ENCODE results near the gene ABCC10.
"Not testable (repeated sequence)": the region's sequence is repeated elsewhere in the genome, so short reads cannot be mapped to it uniquely, and the experiment has no call there.

The ABCC10 gene

DNA sequence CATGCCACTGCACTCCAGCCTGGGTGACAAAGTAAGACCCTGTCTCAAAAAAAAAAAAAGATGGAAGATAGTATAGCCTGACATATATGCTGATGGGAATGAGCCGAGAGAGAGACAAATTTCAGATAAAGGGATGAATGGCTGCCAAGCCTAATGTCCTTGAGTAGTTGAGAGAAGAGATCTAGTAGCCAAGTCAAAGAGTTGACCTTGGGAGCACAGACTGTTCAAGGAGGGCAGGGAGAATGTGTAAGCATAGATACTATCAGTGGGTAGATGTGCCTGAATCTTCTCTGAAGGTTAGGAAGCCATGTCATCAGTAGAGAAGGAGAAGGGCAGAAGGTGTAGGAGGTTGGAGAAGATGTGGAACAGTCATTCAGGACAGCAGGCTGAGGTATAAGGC, 20.0 kb upstream of the ABCC10 start:
- DNase-seq (ENCODE audit: low read depth in 2 of 2), result no peak

GRCh38 chr6:43408259-43408658, 19.1 kb upstream of the ABCC10 start:
- DNase-seq (ENCODE audit: low read depth in 2 of 2), result no peak

DNA sequence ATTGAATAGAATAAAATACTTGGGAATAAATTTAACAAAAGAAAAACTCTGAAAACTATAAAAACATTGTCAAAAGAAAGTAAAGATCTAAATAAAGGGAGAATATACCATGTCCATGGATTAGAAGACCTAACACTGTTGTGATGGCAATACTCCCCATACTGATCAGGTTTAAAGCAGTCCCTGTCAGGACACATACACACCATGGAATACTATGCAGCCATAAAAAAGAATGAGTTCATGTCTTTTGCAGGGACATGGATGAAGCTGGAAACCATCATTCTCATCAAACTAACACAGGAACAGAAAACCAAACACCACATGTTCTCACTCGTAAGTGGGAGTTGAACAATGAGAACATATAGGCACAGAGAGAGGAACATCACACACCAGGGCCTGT, 16.6 kb upstream of the ABCC10 start:
- DNase-seq (ENCODE audit: low read depth in 2 of 2), result not testable (repeated sequence)

DNA sequence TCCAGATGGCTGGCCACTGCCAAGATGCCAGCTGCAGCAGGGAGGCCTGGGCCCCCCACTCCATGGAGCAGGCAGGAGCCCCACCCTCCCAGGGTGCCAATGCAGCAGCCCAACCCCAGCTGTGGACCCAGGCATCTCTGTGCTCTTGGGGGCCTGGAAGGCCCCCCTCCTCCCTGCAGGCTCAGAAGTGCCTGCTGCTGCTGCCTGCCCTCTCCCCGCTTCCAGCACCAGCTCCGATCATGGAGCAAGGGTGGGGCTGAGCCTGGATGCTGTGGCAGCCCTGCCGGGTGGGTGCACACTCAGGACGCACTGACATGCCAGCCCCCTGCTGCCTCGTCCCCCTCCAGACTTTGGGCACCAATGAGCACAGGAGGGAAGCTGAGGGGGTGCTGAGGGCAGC, 14.8 kb upstream of the ABCC10 start:
- no peak for DNase-seq (ENCODE audit: low read depth in 2 of 2)

- DNase-seq (ENCODE audit: low read depth in 2 of 2), result no peak
Observed at GRCh38 chr6:43413002-43413401, 14.3 kb upstream of the ABCC10 start.

DNA sequence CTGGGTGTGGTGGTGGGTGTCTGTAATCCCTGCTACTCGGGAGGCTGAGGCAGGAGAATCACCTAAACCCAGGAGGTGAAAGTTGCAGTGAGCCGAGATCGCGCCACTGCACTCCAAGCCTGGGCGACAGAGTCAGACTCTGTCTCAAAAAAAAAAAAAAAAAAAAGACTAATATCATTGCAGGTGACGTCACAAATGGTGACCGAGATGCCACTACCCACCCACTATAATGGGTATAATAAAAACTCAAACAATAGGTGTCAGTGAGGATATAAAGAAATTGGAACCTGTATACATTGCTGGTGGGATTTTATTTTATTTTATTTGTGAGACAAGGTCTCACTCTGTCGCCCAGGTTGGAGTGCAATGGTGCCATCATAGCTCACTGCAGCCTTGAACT, 12.1 kb upstream of the ABCC10 start:
- not testable (repeated sequence) for DNase-seq (ENCODE audit: low read depth in 2 of 2)

- no peak for DNase-seq (ENCODE audit: low read depth in 2 of 2)
Observed at GRCh38 chr6:43416935-43417334, 10.4 kb upstream of the ABCC10 start.

DNA sequence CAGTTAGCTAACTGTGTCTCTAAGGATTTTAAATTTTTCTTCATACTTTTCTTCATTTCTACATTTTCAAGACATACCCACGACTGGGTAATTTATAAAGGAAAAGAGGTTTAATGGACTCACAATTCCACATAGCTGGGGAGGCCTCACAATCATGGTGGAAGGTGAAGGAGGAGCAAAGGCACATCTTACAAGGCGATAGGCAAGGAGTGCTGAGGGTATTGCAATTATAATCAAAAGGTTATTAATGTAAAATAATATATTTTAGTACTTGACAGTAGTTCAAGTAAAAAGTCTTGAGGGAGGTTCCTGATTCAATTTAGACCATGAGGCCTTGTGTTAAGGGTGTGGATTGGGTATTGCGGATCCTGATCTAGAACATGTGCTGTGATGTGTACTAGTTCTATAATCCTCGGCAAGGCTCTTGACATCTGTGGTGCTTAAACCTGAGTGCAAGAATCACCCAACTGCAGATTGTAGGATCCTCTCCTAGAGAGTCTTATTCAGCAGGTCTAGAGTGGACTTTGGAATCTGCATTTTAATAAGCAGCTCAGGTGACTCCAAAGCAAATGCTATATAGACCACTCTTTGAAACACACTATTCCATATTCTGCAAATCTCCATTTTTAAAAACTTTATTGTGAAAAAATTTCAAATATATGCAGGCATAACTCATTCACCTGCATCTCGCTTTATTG, 7.2 kb upstream of the ABCC10 start:
- no peak for DNase-seq (ENCODE audit: low read depth in 2 of 2)

- DNase-seq (ENCODE audit: low read depth in 2 of 2), result no peak
Observed at GRCh38 chr6:43421831-43422230, 5.5 kb upstream of the ABCC10 start.

DNA sequence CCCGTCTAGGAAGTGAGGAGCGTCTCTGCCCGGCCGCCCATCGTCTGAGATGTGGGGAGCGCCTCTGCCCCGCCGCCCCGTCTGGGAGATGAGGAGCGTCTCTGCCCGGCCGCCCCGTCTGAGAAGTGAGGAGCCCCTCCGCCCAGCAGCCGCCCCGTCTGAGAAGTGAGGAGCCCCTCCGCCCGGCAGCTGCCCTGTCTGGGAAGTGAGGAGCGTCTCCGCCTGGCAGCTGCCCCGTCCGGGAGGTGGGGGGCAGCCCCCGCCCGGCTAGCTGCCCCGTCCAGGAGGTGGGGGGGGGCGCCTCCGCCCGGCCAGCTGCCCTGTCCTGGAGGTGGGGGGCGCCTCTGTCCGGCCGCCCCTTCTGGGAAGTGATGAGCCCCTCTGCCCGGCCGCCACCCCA, 2.3 kb upstream of the ABCC10 start:
- not testable (repeated sequence) for DNase-seq (ENCODE audit: low read depth in 2 of 2)

- no peak for DNase-seq (ENCODE audit: low read depth in 2 of 2)
Observed at GRCh38 chr6:43426928-43427405, 374 bp upstream of the ABCC10 start.

DNA sequence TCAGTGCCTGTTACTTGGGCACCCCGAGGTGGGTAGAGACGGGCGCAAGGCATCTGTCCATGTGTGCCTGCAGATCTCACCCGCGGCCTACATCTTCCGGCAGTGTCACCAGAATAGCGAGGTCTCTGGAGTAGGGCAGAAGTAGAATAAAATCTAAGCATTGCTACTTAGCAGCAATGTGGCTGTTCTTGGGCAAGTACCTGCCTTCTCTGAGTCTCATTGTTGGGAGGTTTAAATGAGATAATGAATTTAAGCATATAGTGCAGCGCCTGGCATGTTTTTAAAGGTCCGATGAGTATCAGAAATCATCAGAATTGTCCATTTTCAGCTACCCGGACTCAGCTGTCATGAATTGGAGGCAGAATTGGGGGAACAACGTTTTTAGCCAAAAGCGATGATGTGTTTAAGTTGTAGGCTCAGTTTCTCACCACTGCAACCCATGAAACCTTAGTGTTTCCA, 800 bp downstream of the ABCC10 start:
- DNase-seq (ENCODE audit: low read depth in 2 of 2), result no peak

DNA sequence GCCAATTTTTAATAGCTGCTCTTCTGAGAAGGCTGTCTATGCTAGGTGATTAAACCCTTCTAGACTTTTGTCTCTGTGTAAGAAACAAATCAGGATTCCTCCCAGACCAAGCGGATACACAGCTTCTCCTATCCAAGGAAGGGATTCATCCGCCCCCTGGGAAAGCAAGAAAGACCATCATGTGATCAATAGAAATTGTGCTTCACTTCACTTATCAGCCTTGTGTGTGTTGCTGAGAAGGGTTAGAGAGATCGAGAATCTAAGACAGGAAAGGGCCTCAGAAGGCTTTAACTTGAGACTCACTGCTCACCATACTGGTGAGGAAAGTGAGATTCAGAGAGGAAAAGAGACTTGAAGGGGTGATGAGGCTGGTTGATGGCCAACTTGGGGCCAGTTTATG, 1.5 kb downstream of the ABCC10 start:
- DNase-seq (ENCODE audit: low read depth in 2 of 2), result no peak

GRCh38 chr6:43432009-43432945, 4.9 kb downstream of the ABCC10 start:
- no peak for DNase-seq (ENCODE audit: low read depth in 2 of 2)

DNA sequence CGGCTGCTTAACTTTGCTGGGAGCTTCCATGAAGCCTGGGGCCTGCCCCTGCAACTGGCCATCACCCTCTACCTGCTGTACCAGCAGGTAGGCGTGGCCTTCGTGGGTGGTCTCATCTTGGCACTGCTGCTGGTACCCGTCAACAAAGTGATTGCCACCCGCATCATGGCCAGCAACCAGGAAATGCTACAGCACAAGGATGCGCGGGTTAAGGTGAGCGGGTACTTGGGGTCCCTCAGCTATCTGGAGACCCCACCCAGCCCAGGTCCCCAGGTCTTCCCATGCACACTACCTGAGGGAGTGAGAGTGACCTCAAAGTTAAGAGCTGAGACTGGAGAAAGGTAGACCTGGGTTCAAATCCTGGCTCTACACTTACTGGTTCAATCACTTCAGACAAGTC, 5.8 kb downstream of the ABCC10 start:
- DNase-seq (ENCODE audit: low read depth in 2 of 2), result no peak

DNA sequence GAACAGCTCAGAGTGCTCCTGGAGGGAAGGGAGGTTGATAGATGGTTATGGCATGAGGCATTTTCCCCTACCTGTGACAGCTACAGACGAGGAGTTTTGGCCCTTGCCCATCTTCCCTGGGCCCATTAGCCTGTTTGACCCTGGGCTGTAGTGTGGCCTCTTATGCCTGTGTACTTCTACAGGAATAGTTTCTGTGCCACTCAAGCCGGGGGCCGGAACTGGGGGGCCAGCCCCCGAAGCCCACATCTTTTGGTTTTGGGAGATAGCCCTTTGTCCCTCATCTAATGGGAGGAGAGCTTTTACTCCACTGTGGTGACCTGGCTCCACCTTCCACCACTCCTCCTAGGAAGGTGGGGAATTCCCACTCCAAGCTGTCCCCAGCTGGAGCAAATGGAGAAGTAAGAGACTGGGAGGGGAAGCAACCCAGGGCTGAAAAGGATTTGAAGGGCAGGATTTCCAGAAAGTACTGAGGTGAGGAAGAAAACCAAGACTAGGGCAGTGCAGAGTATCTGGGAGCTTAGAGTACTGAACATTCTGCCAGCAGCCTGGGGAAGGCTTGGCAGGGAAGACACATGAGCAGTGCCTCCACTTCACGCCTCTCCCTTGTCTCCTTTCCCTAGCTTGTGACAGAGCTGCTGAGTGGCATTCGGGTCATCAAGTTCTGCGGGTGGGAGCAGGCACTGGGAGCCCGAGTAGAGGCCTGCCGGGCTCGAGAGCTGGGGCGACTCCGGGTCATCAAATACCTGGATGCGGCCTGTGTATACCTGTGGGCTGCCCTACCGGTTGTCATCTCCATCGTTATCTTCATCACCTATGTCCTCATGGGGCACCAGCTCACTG, 6.9 kb downstream of the ABCC10 start:
- no peak for DNase-seq (ENCODE audit: low read depth in 2 of 2)

- no peak for DNase-seq (ENCODE audit: low read depth in 2 of 2)
Observed at GRCh38 chr6:43434943-43435342, 7.6 kb downstream of the ABCC10 start.

DNA sequence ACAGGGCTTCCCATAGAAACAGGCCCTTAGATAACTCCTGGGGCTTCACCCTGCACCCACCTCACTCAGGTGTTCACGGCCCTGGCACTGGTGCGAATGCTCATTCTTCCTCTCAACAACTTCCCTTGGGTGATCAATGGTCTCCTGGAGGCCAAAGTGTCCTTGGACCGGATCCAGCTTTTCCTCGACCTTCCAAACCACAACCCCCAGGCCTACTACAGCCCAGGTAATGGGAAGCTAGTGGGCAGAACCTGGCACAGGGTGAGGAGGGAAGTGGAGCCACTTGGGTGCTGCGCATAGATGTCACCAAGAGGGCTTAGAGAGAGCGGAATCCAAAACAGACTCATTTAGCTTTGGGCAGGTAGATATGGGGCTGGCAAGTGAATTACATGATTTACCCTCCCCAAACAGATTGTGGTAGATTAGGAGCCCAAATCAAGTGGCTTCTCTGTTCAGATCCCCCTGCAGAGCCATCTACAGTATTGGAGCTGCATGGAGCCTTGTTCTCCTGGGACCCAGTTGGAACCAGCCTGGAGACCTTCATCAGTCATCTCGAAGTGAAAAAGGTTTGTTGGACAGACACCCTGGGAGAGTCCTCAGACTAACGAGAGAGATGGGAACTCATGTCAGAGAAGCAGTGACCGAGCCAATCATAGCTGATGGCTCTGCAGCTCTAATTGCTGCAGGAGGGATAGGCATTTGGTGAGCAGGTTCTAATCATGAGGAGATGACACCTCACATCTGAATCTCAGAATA, 8.5 kb downstream of the ABCC10 start:
- DNase-seq (ENCODE audit: low read depth in 2 of 2), result no peak

- no peak for DNase-seq (ENCODE audit: low read depth in 2 of 2)
Observed at GRCh38 chr6:43436577-43437282, 9.4 kb downstream of the ABCC10 start.

- DNase-seq (ENCODE audit: low read depth in 2 of 2), result no peak
Observed at GRCh38 chr6:43437700-43438099, 10.4 kb downstream of the ABCC10 start.

- DNase-seq (ENCODE audit: low read depth in 2 of 2), result no peak
Observed at GRCh38 chr6:43442935-43443334, 15.6 kb downstream of the ABCC10 start.
